Neural cell (in vitro differentiated cells): ENCODE data around the gene BCL2. TPM values are rescaled to one million over a fixed set of nuclear protein-coding genes. Genes with fewer than 3 reads are reported as not detected.

ENCODE experiments used
- H2AFZ ChIP-seq: fragments of 200-600, 300-800 bp; sonication (generic), shearing (Covaris generic); 2 replicates; pipeline ENCODE4 v1.6.0; 2014; ENCODE audit warnings: low read depth, mild to moderate bottlenecking, antibody characterized with exemption, low read length, moderate library complexity
- H3F3A ChIP-seq: fragments of 200-600 bp; shearing (Covaris generic); 2 replicates; pipeline ENCODE4 v1.6.1; 2016; ENCODE audit warnings: mild to moderate bottlenecking, moderate library complexity, mixed read lengths, antibody characterized with exemption, low read length; ENCODE audit not compliant: insufficient read depth, poor library complexity, severe bottlenecking
- H3K27ac ChIP-seq: fragments of 200-600, 300-800 bp; sonication (generic), shearing (Covaris generic); 2 replicates; pipeline ENCODE4 v1.5.1; 2014; ENCODE audit warnings: mild to moderate bottlenecking, low read length, moderate library complexity
- H3K27me3 ChIP-seq: fragments of 300-800, 200-600 bp; sonication (generic), shearing (Covaris generic); 2 replicates; pipeline ENCODE4 v1.6.0; 2014; ENCODE audit warnings: mild to moderate bottlenecking, low read depth, low read length, moderate library complexity; ENCODE audit not compliant: insufficient read depth
- H3K36me3 ChIP-seq: fragments of 300-800, 200-600 bp; sonication (generic), shearing (Covaris generic); 2 replicates; pipeline ENCODE4 v1.5.1; 2014; ENCODE audit warnings: mild to moderate bottlenecking, antibody characterized with exemption, low read length, moderate library complexity; ENCODE audit not compliant: insufficient read depth
- H3K4me2 ChIP-seq: fragments of 300-800, 200-600 bp; sonication (generic), shearing (Covaris generic); 2 replicates; pipeline ENCODE4 v1.6.0; 2014; ENCODE audit warnings: mild to moderate bottlenecking, low read length
- H3K4me3 ChIP-seq: fragments of 300-800, 200-600 bp; sonication (generic), shearing (Covaris generic); 2 replicates; pipeline ENCODE4 v1.5.1; 2014; ENCODE audit warnings: mild to moderate bottlenecking, low read length, moderate library complexity
- H3K79me2 ChIP-seq: fragments of 200-600 bp; shearing (Covaris generic); replicated peaks from 2 replicates; pipeline ENCODE4 v1.6.0; 2014; ENCODE audit warnings: mild to moderate bottlenecking, low read length, moderate library complexity; ENCODE audit not compliant: insufficient read depth
- H3K9ac ChIP-seq: fragments of 300-800, 200-600 bp; sonication (generic), shearing (Covaris generic); 2 replicates; pipeline ENCODE4 v1.6.1; 2016; ENCODE audit warnings: mild to moderate bottlenecking, low read length, mixed read lengths
- H3K9me2 ChIP-seq: fragments of 200-600 bp; shearing (Covaris generic); 2 replicates; pipeline ENCODE4 v1.6.1; 2016; ENCODE audit warnings: mild to moderate bottlenecking, low read length, mixed read lengths; ENCODE audit not compliant: insufficient read depth
- H3K9me3 ChIP-seq: fragments of 200-600, 300-800 bp; sonication (generic), shearing (Covaris generic); 2 replicates; pipeline ENCODE4 v1.6.1; 2016; ENCODE audit warnings: mild to moderate bottlenecking, mixed run types, low read length, moderate library complexity, mixed read lengths
- H4K20me1 ChIP-seq: fragments of 200-600 bp; shearing (Covaris generic); 2 replicates; pipeline ENCODE4 v1.6.1; 2016; ENCODE audit warnings: mild to moderate bottlenecking, mixed run types; ENCODE audit not compliant: insufficient read depth
- CTCF ChIP-seq: fragments of 450-650 bp; IDR thresholded peaks from 2 replicates; pipeline ENCODE4 v1.5.1; 2014; ENCODE audit warnings: antibody characterized with exemption, mild to moderate bottlenecking, moderate library complexity; ENCODE audit not compliant: poor library complexity, severe bottlenecking
- EP300 ChIP-seq: fragments of 450-650 bp; conservative IDR thresholded peaks from 2 replicates; pipeline ENCODE4 v1.6.1; 2014; ENCODE audit warnings: antibody characterized with exemption, mild to moderate bottlenecking, moderate library complexity; ENCODE audit not compliant: poor library complexity, severe bottlenecking
- EZH2 ChIP-seq: fragments of 200-600, 300-800 bp; shearing (Covaris generic), sonication (generic); IDR thresholded peaks from 2 replicates; pipeline ENCODE4 v1.6.1; 2014; ENCODE audit warnings: antibody characterized with exemption, low read length, borderline replicate concordance, mild to moderate bottlenecking; ENCODE audit not compliant: insufficient read depth, poor library complexity, severe bottlenecking
- MXI1 ChIP-seq: fragments of 450-650 bp; conservative IDR thresholded peaks from 2 replicates; pipeline ENCODE4 v1.6.1; 2014; ENCODE audit warnings: antibody characterized with exemption, mild to moderate bottlenecking; ENCODE audit not compliant: poor library complexity, severe bottlenecking
- POLR2AphosphoS5 ChIP-seq: IDR thresholded peaks from 2 replicates; pipeline ENCODE4 v1.6.1; 2012
- RAD21 ChIP-seq: fragments of 450-650 bp; conservative IDR thresholded peaks from 2 replicates; pipeline ENCODE4 v1.6.1; 2014; ENCODE audit warnings: antibody characterized with exemption, mild to moderate bottlenecking, moderate library complexity
- SMC3 ChIP-seq: fragments of 450-650 bp; conservative IDR thresholded peaks from 2 replicates; pipeline ENCODE4 v1.6.1; 2014; ENCODE audit warnings: antibody characterized with exemption, mild to moderate bottlenecking, moderate library complexity; ENCODE audit not compliant: poor library complexity
- TAF1 ChIP-seq: IDR thresholded peaks from 2 replicates; pipeline ENCODE4 v1.6.1; 2012; ENCODE audit warnings: low read depth
- polyA plus RNA-seq: library from polyadenylated mRNA; depleted of rRNA; stranded (reverse); fragments of >200 nt; gene quantifications from 2 replicates; pipeline ENCODE4 v1.2.3, GENCODE V29; 2014
- TF ChIP-seq, protein P1 (sequence below): IDR thresholded peaks from 2 replicates; pipeline ENCODE4 v1.6.1; 2012; ENCODE audit warnings: borderline replicate concordance

BCL2 gene
- polyA plus RNA-seq, 1 donor from 2014 or later, result 3.4 TPM

DNA sequence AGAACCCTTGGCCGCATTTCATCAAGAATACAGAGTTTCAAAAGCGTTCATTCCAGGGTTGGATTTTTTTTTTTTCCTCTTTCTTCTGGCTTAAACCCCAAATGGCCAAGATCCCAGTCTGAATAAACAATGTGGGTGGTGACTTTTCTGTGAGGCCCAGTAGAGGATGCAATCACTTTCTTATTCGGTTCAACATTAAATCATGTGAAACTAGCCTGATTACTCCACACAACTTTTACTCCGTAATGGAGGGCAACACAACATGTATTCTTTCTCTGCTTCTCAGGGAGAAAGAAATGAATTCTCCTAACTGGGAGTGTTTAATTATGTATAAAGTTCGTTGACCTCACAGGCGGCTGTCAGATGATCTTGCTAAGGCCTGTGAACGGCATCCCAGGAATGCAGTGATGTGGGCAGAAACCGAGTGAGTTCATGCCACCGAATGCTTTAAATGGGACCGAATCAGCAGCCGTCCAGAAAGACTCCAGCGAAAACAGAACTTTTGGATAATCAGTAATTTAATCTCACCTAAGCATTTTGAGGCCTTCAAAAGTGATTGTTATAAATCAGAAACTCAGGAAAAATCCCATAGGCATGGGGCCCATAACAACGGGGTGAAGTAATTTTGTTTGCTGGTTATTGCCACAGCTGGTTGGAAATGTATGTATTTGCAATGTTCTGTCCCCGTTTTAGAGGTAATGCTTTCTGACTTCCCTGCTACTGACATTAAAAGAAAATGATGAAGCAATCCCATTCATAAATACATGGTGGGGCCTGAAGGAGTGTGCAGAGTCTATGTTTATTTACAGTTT, 81.5 kb downstream of the BCL2 start:
- Histone ChIP-seq H4K20me1 (no peaks in the 10 kb centered on the region), H3K79me2 (no peaks in the 10 kb centered on the region), H3K36me3 (no peaks in the 10 kb centered on the region), H3K4me3 (no peak overlapping the region), H3K27me3 (no peaks in the 10 kb centered on the region), H2AFZ (no peak overlapping the region), H3K9ac (no peak overlapping the region), H3F3A (no peaks in the 10 kb centered on the region), H3K4me2 (no peak overlapping the region), H3K9me2 (no peaks in the 10 kb centered on the region), H3K9me3 (no peaks in the 10 kb centered on the region), H3K27ac (no peak overlapping the region)
- TF ChIP-seq CTCF (no peak), POLR2AphosphoS5 (no peak), EP300 (no peak), SMC3 (no peak), EZH2 (no peak), MXI1 (no peak), TAF1 (no peak), RAD21 (no peak)
- TF ChIP-seq, protein P1, sequence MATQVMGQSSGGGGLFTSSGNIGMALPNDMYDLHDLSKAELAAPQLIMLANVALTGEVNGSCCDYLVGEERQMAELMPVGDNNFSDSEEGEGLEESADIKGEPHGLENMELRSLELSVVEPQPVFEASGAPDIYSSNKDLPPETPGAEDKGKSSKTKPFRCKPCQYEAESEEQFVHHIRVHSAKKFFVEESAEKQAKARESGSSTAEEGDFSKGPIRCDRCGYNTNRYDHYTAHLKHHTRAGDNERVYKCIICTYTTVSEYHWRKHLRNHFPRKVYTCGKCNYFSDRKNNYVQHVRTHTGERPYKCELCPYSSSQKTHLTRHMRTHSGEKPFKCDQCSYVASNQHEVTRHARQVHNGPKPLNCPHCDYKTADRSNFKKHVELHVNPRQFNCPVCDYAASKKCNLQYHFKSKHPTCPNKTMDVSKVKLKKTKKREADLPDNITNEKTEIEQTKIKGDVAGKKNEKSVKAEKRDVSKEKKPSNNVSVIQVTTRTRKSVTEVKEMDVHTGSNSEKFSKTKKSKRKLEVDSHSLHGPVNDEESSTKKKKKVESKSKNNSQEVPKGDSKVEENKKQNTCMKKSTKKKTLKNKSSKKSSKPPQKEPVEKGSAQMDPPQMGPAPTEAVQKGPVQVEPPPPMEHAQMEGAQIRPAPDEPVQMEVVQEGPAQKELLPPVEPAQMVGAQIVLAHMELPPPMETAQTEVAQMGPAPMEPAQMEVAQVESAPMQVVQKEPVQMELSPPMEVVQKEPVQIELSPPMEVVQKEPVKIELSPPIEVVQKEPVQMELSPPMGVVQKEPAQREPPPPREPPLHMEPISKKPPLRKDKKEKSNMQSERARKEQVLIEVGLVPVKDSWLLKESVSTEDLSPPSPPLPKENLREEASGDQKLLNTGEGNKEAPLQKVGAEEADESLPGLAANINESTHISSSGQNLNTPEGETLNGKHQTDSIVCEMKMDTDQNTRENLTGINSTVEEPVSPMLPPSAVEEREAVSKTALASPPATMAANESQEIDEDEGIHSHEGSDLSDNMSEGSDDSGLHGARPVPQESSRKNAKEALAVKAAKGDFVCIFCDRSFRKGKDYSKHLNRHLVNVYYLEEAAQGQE, result no peak

- Histone ChIP-seq H4K20me1 (no peaks in the 10 kb centered on the region), H3K9me2 (no peaks in the 10 kb centered on the region), H3K9ac (no peak overlapping the region), H3K4me3 (no peak overlapping the region), H3K9me3 (no peaks in the 10 kb centered on the region), H3K27me3 (no peaks in the 10 kb centered on the region), H3K79me2 (no peaks in the 10 kb centered on the region), H2AFZ (no peak overlapping the region), H3K4me2 (no peak overlapping the region), H3F3A (no peaks in the 10 kb centered on the region), H3K27ac (no peak overlapping the region), H3K36me3 (no peaks in the 10 kb centered on the region)
- TF ChIP-seq POLR2AphosphoS5 (no peak), RAD21 (no peak), EP300 (no peak), CTCF (no peak), MXI1 (no peak), EZH2 (no peak), SMC3 (no peak), TAF1 (no peak)
- TF ChIP-seq, protein P1, result no peak
Measured at GRCh38 chr18:63236921-63237846, 82.4 kb downstream of the BCL2 start.
